ENCODE data around the gene ZGLP1. TPM values are rescaled to one million over a fixed set of nuclear protein-coding genes. Genes with fewer than 3 reads are reported as not detected.

ZGLP1 gene
- total and polyA plus RNA-seq, 2 donors (not counting 1 experiment from before 2014, with no cell fraction given): 6.4 to 8.0 TPM

- peaks cover 50% of the 10 kb centered on the region for H4K20me1 ChIP-seq (ENCODE audit: control insufficient read depth, insufficient read depth, low read length, poor library complexity, severe bottlenecking)
- Mint-ChIP-seq H3K4me1 (peaks cover 37% of the 10 kb centered on the region), H3K27ac (peak overlapping the region; percentile 32), H3K4me3 (no peak overlapping the region), H3K9me3 (ENCODE audit: insufficient read depth) (no peaks in the 10 kb centered on the region), H3K27me3 (no peaks in the 10 kb centered on the region)
- peak; percentile 40 for DNase-seq
- ChIA-PET POLR2A (interaction anchor here (0.6 to 2.2 kb wide), 3 partner anchors 38 to 107 kb away, joined by 6 to 13 read pairs (median 9); partner anchors contain the start of gene ICAM1), CTCF (interaction anchor here (1.7 to 4.3 kb wide), 2 partner anchors 54 to 65 kb away, joined by 9 to 14 read pairs; partner anchors contain the start of gene ICAM1)
- no peak for ATAC-seq (ENCODE audit: low read depth)
- TF ChIP-seq EZH2 (IDR thresholded peaks at IDR 0.05; ENCODE audit: borderline replicate concordance, insufficient read depth, low read depth, low read length, poor library complexity, severe bottlenecking) (no peak), CTCF (IDR thresholded peaks at IDR 0.05) (no peak)
- no peak overlapping the region for H2AFZ ChIP-seq (ENCODE audit: insufficient read depth, low read depth, low read length, poor library complexity, severe bottlenecking)
- intact Hi-C loops (cut with micrococcal nuclease): loop anchor here (5.0 kb wide), 1 partner anchor 318 kb away; the partner anchor contains the start of gene ILF3
- H3K9me3 ChIP-seq (ENCODE audit: control extremely low read depth in 1 of 3, control insufficient read depth in 2 of 3, insufficient read depth in 1 of 3, low read length in 2 of 3): peaks cover 0 to 15% (median 0%) of the 10 kb centered on the region in 3 donors
- H3K27ac ChIP-seq (ENCODE audit: low read length in 2 of 2): no peak overlapping the region
- no peak overlapping the region for H3K9ac ChIP-seq (ENCODE audit: low read length)
- H3K4me1 ChIP-seq (ENCODE audit: control insufficient read depth in 2 of 2, insufficient read depth in 2 of 2, low read length in 2 of 2): peaks cover 23 to 37% of the 10 kb centered on the region in 2 donors
- H3K4me2 ChIP-seq (replicated peaks; ENCODE audit: low read depth, low read length, poor library complexity, severe bottlenecking): no peak overlapping the region
- H3K79me2 ChIP-seq (ENCODE audit: control insufficient read depth, insufficient read depth, low read length): peaks cover 92% of the 10 kb centered on the region
- H3K36me3 ChIP-seq (replicated peaks in 1 of 2; ENCODE audit: control extremely low read depth in 1 of 2, control insufficient read depth in 1 of 2, extremely low read depth in 1 of 2, insufficient read depth in 2 of 2, low read length in 1 of 2): peaks cover 0 to 33% of the 10 kb centered on the region in 2 experiments
- WGBS (ENCODE audit: insufficient coverage): 87% methylated on average over 57 of the region's 59 CpGs
- H3K4me3 ChIP-seq (ENCODE audit: control extremely low read depth in 1 of 5, extremely low read depth in 1 of 5, insufficient read depth in 1 of 5, low read depth in 2 of 5, low read length in 4 of 5): no peak overlapping the region
- no peaks in the 10 kb centered on the region for H3K27me3 ChIP-seq (replicated peaks in 1 of 4; ENCODE audit: control extremely low read depth in 1 of 4, control insufficient read depth in 3 of 4, insufficient read depth in 4 of 4, low read length in 3 of 4)
Measured at GRCh38 chr19:10334588-10335351, 25.2 kb upstream of the ZGLP1 start.

All from B cell (primary cell).